Natural killer cell (primary cell): Measurements from ENCODE around the gene IQCK. TPM values are rescaled to one million over a fixed set of nuclear protein-coding genes. Genes with fewer than 3 reads are reported as not detected.

Experiments used
- ATAC-seq, 3 donors: fragments of 150-1000 bp in 2 of 3; fragments of 200-7000 bp in 1 of 3; cut with Tn5 transposase; 1 replicate in 1 of 3; 2 replicates in 2 of 3; pipeline ENCODE4 v1.10.0; 2021; ENCODE audit warnings: mild to moderate bottlenecking in 2 of 3, moderate library complexity in 2 of 3
- DNase-seq, 2 donors: peaks; one replicate each; pipeline versions ENCODE4 v3.0.0 to v3.0.0-alpha.2; 2013 to 2021; ENCODE audit warnings: mixed read lengths in 1 of 2
- H3K27ac ChIP-seq: one replicate; pipeline ENCODE4 v1.5.1; 2013; ENCODE audit warnings: mild to moderate bottlenecking, low read length
- H3K27me3 ChIP-seq: one replicate; pipeline ENCODE4 v1.6.1; 2013; ENCODE audit warnings: low read length; ENCODE audit not compliant: control insufficient read depth, insufficient read depth
- H3K36me3 ChIP-seq: one replicate; pipeline ENCODE4 v1.6.1; 2013; ENCODE audit warnings: low read length; ENCODE audit not compliant: control insufficient read depth, insufficient read depth
- H3K4me1 ChIP-seq: one replicate; pipeline ENCODE4 v1.6.1; 2013; ENCODE audit warnings: low read length; ENCODE audit not compliant: control insufficient read depth, insufficient read depth
- H3K4me3 ChIP-seq: one replicate; pipeline ENCODE4 v1.5.1; 2013; ENCODE audit warnings: low read length
- H3K9me3 ChIP-seq: one replicate; pipeline ENCODE4 v1.6.1; 2013; ENCODE audit warnings: low read length; ENCODE audit not compliant: control insufficient read depth, insufficient read depth
- H3K27ac Mint-ChIP-seq, 2 donors: one replicate each; pipeline ENCODE4 v1.8.0; 2022; ENCODE audit warnings: mild to moderate bottlenecking in 2 of 2, mixed read lengths in 2 of 2, moderate library complexity in 1 of 2
- H3K27me3 Mint-ChIP-seq, 2 donors: one replicate each; pipeline ENCODE4 v1.8.0; 2022; ENCODE audit warnings: low read depth in 2 of 2, mixed read lengths in 2 of 2
- H3K36me3 Mint-ChIP-seq: one replicate; pipeline ENCODE4 v1.8.0; 2022; ENCODE audit warnings: mixed read lengths
- H3K4me1 Mint-ChIP-seq, 2 donors: one replicate each; pipeline ENCODE4 v1.8.0; 2022; ENCODE audit warnings: mixed read lengths in 2 of 2
- H3K4me3 Mint-ChIP-seq: one replicate; pipeline ENCODE4 v1.8.0; 2022; ENCODE audit warnings: mild to moderate bottlenecking, moderate library complexity, mixed read lengths
- H3K9me3 Mint-ChIP-seq, 2 donors: one replicate each; pipeline ENCODE4 v1.8.0; 2022; ENCODE audit warnings: mixed read lengths in 2 of 2
- WGBS: methylation state at CpG from one replicate; pipeline ENCODE4 v1.1.7; 2013; ENCODE audit warnings: missing lambda C conversion rate; ENCODE audit not compliant: insufficient coverage; 5-methylcytosine and 5-hydroxymethylcytosine counted together
- intact Hi-C: fragments of 100-400 bp; cut with micrococcal nuclease; formaldehyde crosslinking; loops from one replicate; pipeline ENCODE4 v1.14.2; 2022
- total RNA-seq, 4 donors: library from RNA; stranded (reverse); fragments of 120-200 nt in 1 of 4; gene quantifications; one replicate each; pipeline versions ENCODE4 v1.2.3 to v1.2.4, GENCODE V29; 2013 to 2022
- TF ChIP-seq, protein P1 (sequence below): fragments of 200-600 bp; IDR thresholded peaks from one replicate; pipeline ENCODE4 v1.8.0; 2022; ENCODE audit warnings: antibody characterized with exemption

The IQCK gene
- total RNA-seq, 3 donors from 2014 or later (not counting 1 experiment from before 2014, with no cell fraction given) = 0.38 to 1.8 (median 0.68) TPM

DNA sequence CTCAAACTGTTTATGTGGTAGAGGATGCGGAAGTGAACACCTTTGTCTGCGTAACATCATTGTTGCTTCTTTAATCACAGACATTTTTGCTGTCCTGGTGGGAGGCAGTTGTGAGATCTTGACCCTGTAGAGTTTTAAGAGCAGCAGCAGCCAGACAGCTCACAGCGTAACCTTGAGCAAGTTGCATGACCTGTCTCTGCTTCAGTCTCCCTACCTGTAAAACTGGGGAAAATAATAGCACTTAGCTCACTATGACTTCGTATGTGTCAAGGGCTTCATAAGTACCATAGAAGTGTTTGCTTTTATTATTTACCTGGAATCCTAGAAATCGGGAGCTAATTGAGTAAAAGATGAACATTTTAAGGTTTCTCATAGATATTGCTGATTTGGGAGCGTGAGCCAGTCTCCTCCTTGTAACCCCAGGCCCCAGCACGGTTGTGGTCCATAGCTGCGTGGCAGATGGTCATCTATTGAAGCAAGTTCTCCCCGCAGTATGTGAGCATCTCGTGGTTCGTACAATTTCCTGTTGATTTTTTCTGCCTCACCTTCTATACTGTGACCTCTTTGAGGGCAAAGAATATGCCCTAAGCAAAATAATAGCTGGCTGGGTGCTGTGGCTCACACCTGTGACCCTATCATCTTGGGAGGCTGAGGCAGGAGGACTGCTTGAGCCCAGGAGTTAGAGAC, 132.2 kb downstream of the IQCK start:
- H3K36me3 Mint-ChIP-seq = no peaks in the 10 kb centered on the region
- no peak overlapping the region for H3K27ac Mint-ChIP-seq
- no peak for DNase-seq
- H3K9me3 Mint-ChIP-seq = no peaks in the 10 kb centered on the region
- H3K4me1 Mint-ChIP-seq = no peaks in the 10 kb centered on the region
- H3K4me3 Mint-ChIP-seq = no peak overlapping the region
- intact Hi-C loops = no loop called here
- Histone ChIP-seq H3K27me3 (no peaks in the 10 kb centered on the region), H3K9me3 (no peaks in the 10 kb centered on the region), H3K27ac (no peak overlapping the region), H3K4me1 (no peaks in the 10 kb centered on the region), H3K4me3 (no peak overlapping the region), H3K36me3 (no peaks in the 10 kb centered on the region)
- 78% methylated on average over 11 of the region's 11 CpGs for WGBS
- H3K27me3 Mint-ChIP-seq = peaks cover 10 to 12% of the 10 kb centered on the region in 2 donors
- TF ChIP-seq, protein P1, sequence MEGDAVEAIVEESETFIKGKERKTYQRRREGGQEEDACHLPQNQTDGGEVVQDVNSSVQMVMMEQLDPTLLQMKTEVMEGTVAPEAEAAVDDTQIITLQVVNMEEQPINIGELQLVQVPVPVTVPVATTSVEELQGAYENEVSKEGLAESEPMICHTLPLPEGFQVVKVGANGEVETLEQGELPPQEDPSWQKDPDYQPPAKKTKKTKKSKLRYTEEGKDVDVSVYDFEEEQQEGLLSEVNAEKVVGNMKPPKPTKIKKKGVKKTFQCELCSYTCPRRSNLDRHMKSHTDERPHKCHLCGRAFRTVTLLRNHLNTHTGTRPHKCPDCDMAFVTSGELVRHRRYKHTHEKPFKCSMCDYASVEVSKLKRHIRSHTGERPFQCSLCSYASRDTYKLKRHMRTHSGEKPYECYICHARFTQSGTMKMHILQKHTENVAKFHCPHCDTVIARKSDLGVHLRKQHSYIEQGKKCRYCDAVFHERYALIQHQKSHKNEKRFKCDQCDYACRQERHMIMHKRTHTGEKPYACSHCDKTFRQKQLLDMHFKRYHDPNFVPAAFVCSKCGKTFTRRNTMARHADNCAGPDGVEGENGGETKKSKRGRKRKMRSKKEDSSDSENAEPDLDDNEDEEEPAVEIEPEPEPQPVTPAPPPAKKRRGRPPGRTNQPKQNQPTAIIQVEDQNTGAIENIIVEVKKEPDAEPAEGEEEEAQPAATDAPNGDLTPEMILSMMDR = no peak
- no peak for ATAC-seq

DNA sequence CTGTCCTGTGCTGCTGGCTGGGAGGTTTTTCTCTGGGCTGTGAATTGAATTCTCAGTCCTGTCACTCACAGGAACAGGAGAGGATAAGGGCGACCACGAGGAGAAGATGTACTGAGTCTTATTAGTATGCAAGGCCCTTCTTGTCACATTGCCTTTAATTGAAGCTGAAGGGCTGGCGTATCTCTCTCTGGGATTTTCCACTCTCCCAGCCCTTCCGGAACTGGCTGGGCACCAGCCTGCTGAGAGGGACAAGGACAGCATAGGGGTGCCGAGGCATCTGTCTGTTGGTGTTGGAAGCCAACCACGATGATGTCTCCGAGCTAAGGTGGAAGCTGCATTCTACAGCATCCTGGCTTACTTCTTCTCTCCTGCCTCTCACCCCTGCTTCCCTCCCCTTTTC, 133.4 kb downstream of the IQCK start:
- WGBS = 86% methylated on average over 7 of the region's 7 CpGs
- TF ChIP-seq, protein P1 = no peak
- intact Hi-C loops = no loop called here
- H3K9me3 Mint-ChIP-seq = no peaks in the 10 kb centered on the region
- H3K27me3 Mint-ChIP-seq = peaks cover 10 to 15% of the 10 kb centered on the region in 2 donors
- H3K9me3 ChIP-seq = no peaks in the 10 kb centered on the region
- H3K36me3 Mint-ChIP-seq = no peaks in the 10 kb centered on the region
- H3K27ac Mint-ChIP-seq = no peak overlapping the region
- DNase-seq (no peak), ATAC-seq (no peak)
- no peak overlapping the region for H3K27ac ChIP-seq
- H3K4me3 Mint-ChIP-seq = no peak overlapping the region
- no peak overlapping the region for H3K4me3 ChIP-seq
- H3K4me1 ChIP-seq = no peaks in the 10 kb centered on the region
- H3K4me1 Mint-ChIP-seq = no peaks in the 10 kb centered on the region
- no peaks in the 10 kb centered on the region for H3K27me3 ChIP-seq
- no peaks in the 10 kb centered on the region for H3K36me3 ChIP-seq

DNA sequence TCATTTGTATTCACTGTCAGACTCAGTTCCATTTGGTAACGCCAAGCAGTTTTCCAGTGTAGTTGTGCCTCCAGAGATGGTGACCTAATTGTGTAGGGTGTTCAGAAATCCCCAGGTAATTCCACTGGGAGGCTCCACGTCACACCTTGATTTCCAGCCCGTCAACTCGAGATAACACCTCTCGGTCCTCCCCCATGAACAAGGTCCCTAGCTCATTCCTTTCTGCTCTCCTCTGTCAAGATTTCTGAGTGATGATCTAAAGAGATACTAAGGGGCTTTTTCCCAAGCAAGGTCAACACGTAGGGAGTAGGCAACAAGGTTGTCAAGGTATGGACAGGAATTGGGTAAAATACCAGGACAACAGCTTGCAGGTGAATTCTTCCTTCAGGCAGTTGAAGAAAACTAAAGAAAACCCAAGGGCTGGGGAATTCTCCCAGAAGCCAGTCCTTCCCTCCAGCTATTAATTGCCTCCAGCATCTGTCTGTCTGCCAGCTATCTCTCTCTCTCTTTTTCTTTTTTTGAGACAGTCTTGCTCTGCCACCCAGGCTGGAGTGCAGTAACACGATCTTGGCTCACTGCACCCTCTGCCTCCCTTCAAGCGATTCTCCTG, 135.2 kb downstream of the IQCK start:
- H3K4me1 ChIP-seq = no peaks in the 10 kb centered on the region
- Mint-ChIP-seq H3K27me3 (peaks cover 4 to 14% of the 10 kb centered on the region in 2 donors), H3K4me3 (no peak overlapping the region), H3K9me3 (no peaks in the 10 kb centered on the region), H3K4me1 (no peaks in the 10 kb centered on the region), H3K36me3 (no peaks in the 10 kb centered on the region), H3K27ac (no peak overlapping the region)
- H3K27me3 ChIP-seq = no peaks in the 10 kb centered on the region
- WGBS = 77% methylated on average over 8 of the region's 8 CpGs
- intact Hi-C loops = no loop called here
- no peaks in the 10 kb centered on the region for H3K36me3 ChIP-seq
- ATAC-seq (no peak), DNase-seq (no peak)
- no peak overlapping the region for H3K27ac ChIP-seq
- no peaks in the 10 kb centered on the region for H3K9me3 ChIP-seq
- TF ChIP-seq, protein P1 = no peak
- H3K4me3 ChIP-seq = no peak overlapping the region
